NT2/D1 (cell line): Measurements from ENCODE around the gene ZC3H7B.

Source experiments
- YY1 ChIP-seq: IDR thresholded peaks from 2 replicates; pipeline ENCODE4 v1.6.1; 2011; ENCODE audit not compliant: insufficient read length, insufficient read depth
- ZNF274 ChIP-seq: IDR thresholded peaks from 2 replicates; pipeline ENCODE4 v1.6.1; 2011; ENCODE audit warnings: mild to moderate bottlenecking, low read depth, low read length

- TF ChIP-seq YY1 (no peak), ZNF274 (no peak)
Observed at GRCh38 chr22:41261541-41262249, 39.6 kb upstream of the ZC3H7B start.
